IgD-negative memory B cell (primary cell): ENCODE measurements around the gene TRMT10B. TPM values are rescaled to one million over a fixed set of nuclear protein-coding genes. Genes with fewer than 3 reads are reported as not detected.
"Not testable (repeated sequence)": the region's sequence is repeated elsewhere in the genome, so short reads cannot be mapped to it uniquely, and the experiment has no call there.

Experiments
- H3K27ac Mint-ChIP-seq, 3 donors: one replicate each; pipeline ENCODE4 v1.8.0; 2020 to 2022; ENCODE audit warnings: mild to moderate bottlenecking in 3 of 3, mixed read lengths in 3 of 3, moderate library complexity in 1 of 3
- H3K27me3 Mint-ChIP-seq: one replicate; pipeline ENCODE4 v1.8.0; 2021; ENCODE audit warnings: mixed read lengths
- H3K36me3 Mint-ChIP-seq: one replicate; pipeline ENCODE4 v1.8.0; 2020; ENCODE audit warnings: mild to moderate bottlenecking, mixed read lengths
- H3K4me1 Mint-ChIP-seq, 3 donors: one replicate each; pipeline ENCODE4 v1.8.0; 2020 to 2022; ENCODE audit warnings: mixed read lengths in 3 of 3, mild to moderate bottlenecking in 1 of 3
- H3K4me3 Mint-ChIP-seq, 4 donors: one replicate each; pipeline ENCODE4 v1.8.0; 2020 to 2022; ENCODE audit warnings: mild to moderate bottlenecking in 4 of 4, mixed read lengths in 4 of 4, moderate library complexity in 3 of 4
- H3K9me3 Mint-ChIP-seq, 3 donors: one replicate each; pipeline ENCODE4 v1.8.0; 2020 to 2021; ENCODE audit warnings: mixed read lengths in 3 of 3, mild to moderate bottlenecking in 1 of 3
- polyA plus RNA-seq: library from polyadenylated mRNA; unstranded; fragments of 300-500 nt; fragmentation: Illumina TruSeq; gene quantifications from one replicate; pipeline ENCODE4 v1.2.3, GENCODE V29; 2021

The TRMT10B gene
- polyA plus RNA-seq, 1 donor from 2014 or later, result 20.0 TPM

GRCh38 chr9:37801287-37801850 is 47.8 kb downstream of the TRMT10B start:
- no peaks in the 10 kb centered on the region for H3K9me3 Mint-ChIP-seq
- peak overlapping the region; percentile 93 to 97 (median 96) for H3K4me3 Mint-ChIP-seq
- H3K27me3 Mint-ChIP-seq, result no peaks in the 10 kb centered on the region
- peak overlapping the region; percentile 53 to 95 (median 87) for H3K27ac Mint-ChIP-seq
- peaks cover 7% of the 10 kb centered on the region for H3K36me3 Mint-ChIP-seq
- peaks cover 28 to 35% (median 31%) of the 10 kb centered on the region in 3 donors for H3K4me1 Mint-ChIP-seq

- Mint-ChIP-seq H3K4me3 (peak overlapping the region; percentile 93 to 97 (median 96)), H3K4me1 (peaks cover 28 to 35% (median 33%) of the 10 kb centered on the region in 3 donors), H3K27me3 (no peaks in the 10 kb centered on the region), H3K36me3 (peaks cover 3% of the 10 kb centered on the region), H3K27ac (peak overlapping the region; percentile 53 to 95 (median 87)), H3K9me3 (no peaks in the 10 kb centered on the region)
These were observed 48.5 kb downstream of the TRMT10B start for GRCh38 chr9:37801959-37802711.

- H3K27ac Mint-ChIP-seq, result no peak overlapping the region
- no peaks in the 10 kb centered on the region for H3K9me3 Mint-ChIP-seq
- peaks cover 5% of the 10 kb centered on the region for H3K36me3 Mint-ChIP-seq
- H3K4me1 Mint-ChIP-seq, result peaks cover 17 to 25% (median 24%) of the 10 kb centered on the region in 3 donors
- H3K27me3 Mint-ChIP-seq, result no peaks in the 10 kb centered on the region
- H3K4me3 Mint-ChIP-seq, result peak overlapping the region in 1 of 4 donors; percentile 47
These were observed 52.7 kb downstream of the TRMT10B start for GRCh38 chr9:37806271-37806670.

- H3K27me3 Mint-ChIP-seq, H3K9me3 Mint-ChIP-seq, H3K4me3 Mint-ChIP-seq, H3K36me3 Mint-ChIP-seq, H3K27ac Mint-ChIP-seq: not testable (repeated sequence)
- H3K4me1 Mint-ChIP-seq, result peaks cover 3 to 14% (median 12%) of the 10 kb centered on the region in 3 donors
These were observed 56.1 kb downstream of the TRMT10B start for GRCh38 chr9:37809676-37810075.

GRCh38 chr9:37811906-37812476 is 58.4 kb downstream of the TRMT10B start:
- H3K9me3 Mint-ChIP-seq, result no peaks in the 10 kb centered on the region
- H3K4me3 Mint-ChIP-seq, result no peak overlapping the region
- no peaks in the 10 kb centered on the region for H3K27me3 Mint-ChIP-seq
- peaks cover 0 to 13% (median 7%) of the 10 kb centered on the region in 3 donors for H3K4me1 Mint-ChIP-seq
- no peak overlapping the region for H3K27ac Mint-ChIP-seq
- H3K36me3 Mint-ChIP-seq, result peaks cover 2% of the 10 kb centered on the region

GRCh38 chr9:37812773-37813379 is 59.3 kb downstream of the TRMT10B start:
- Mint-ChIP-seq H3K36me3 (peaks cover 2% of the 10 kb centered on the region), H3K9me3 (no peaks in the 10 kb centered on the region), H3K4me3 (no peak overlapping the region), H3K4me1 (peaks cover 0 to 13% (median 7%) of the 10 kb centered on the region in 3 donors), H3K27me3 (no peaks in the 10 kb centered on the region), H3K27ac (peak overlapping the region in 1 of 3 donors; percentile 73)

GRCh38 chr9:37818849-37819248 is 65.2 kb downstream of the TRMT10B start:
- Mint-ChIP-seq H3K27me3 (no peaks in the 10 kb centered on the region), H3K4me3 (no peak overlapping the region), H3K27ac (no peak overlapping the region), H3K36me3 (peaks cover 17% of the 10 kb centered on the region), H3K4me1 (peaks cover 0 to 6% (median 2%) of the 10 kb centered on the region in 3 donors), H3K9me3 (no peaks in the 10 kb centered on the region)

GRCh38 chr9:37820142-37820541 is 66.5 kb downstream of the TRMT10B start:
- Mint-ChIP-seq H3K9me3 (no peaks in the 10 kb centered on the region), H3K27me3 (no peaks in the 10 kb centered on the region), H3K4me1 (peaks cover 0 to 5% (median 0%) of the 10 kb centered on the region in 3 donors), H3K4me3 (no peak overlapping the region), H3K36me3 (peaks cover 25% of the 10 kb centered on the region), H3K27ac (peak overlapping the region in 1 of 3 donors; percentile 10)

- H3K4me3 Mint-ChIP-seq, H3K27ac Mint-ChIP-seq, H3K9me3 Mint-ChIP-seq, H3K27me3 Mint-ChIP-seq, H3K4me1 Mint-ChIP-seq: not testable (repeated sequence)
- H3K36me3 Mint-ChIP-seq, result peaks cover 23% of the 10 kb centered on the region
These were observed 71.6 kb downstream of the TRMT10B start for GRCh38 chr9:37825174-37825573.

- Mint-ChIP-seq H3K27ac (peak overlapping the region in 1 of 3 donors; percentile 64), H3K4me3 (no peak overlapping the region), H3K4me1 (peaks cover 0 to 6% (median 3%) of the 10 kb centered on the region in 3 donors)
These were observed 74.0 kb downstream of the TRMT10B start for GRCh38 chr9:37827483-37828165.

More at GRCh38 chr9:37827483-37828165, 74.0 kb downstream of the TRMT10B start:
- Mint-ChIP-seq H3K36me3 (peaks cover 13% of the 10 kb centered on the region), H3K9me3 (no peaks in the 10 kb centered on the region), H3K27me3 (no peaks in the 10 kb centered on the region)

Other genes with a start within 250 kb of the TRMT10B start
- 15.1 TPM for gene FBXO10, start 177.4 kb upstream of the TRMT10B start, polyA plus RNA-seq
- 166 TPM for gene TOMM5, start 161.2 kb upstream of the TRMT10B start, polyA plus RNA-seq
- gene FRMPD1, start 102.9 kb upstream of the TRMT10B start, polyA plus RNA-seq, result not detected
- 36.5 TPM for gene EXOSC3, start 31.3 kb downstream of the TRMT10B start, polyA plus RNA-seq
- gene DCAF10, start 47.0 kb downstream of the TRMT10B start, polyA plus RNA-seq, result 29.3 TPM
- gene SLC25A51, start 150.3 kb downstream of the TRMT10B start, polyA plus RNA-seq, result 13.1 TPM